ENCODE measurements around the gene HSPB6. TPM values are rescaled to one million over a fixed set of nuclear protein-coding genes. Genes with fewer than 3 reads are reported as not detected.

The HSPB6 gene
- total and polyA plus RNA-seq, 2 of the 8 experiments (the other 6 are each of a cell fraction or from before 2014, with no cell fraction given), result 0.91 TPM; not detected in 1

GRCh38 chr19:35792888-35793287 lies 36.1 kb upstream of the HSPB6 start:
- 88% methylated on average over 8 of the region's 8 CpGs; no CpG with 5 or more reads in 1 of the 2 experiments for WGBS, 2 experiments (ENCODE audit: extremely low coverage in 1 of 2, insufficient coverage in 1 of 2, insufficient read length in 1 of 2, insufficient replicate concordance in 2 of 2, low coverage in 1 of 2, low lambda C conversion rate in 2 of 2, missing lambda C conversion rate in 1 of 2)
- Histone ChIP-seq H3K27ac (ENCODE audit: low read depth, low read length) (no peak overlapping the region), H3K4me3 (ENCODE audit: extremely low read depth in 1 of 4, insufficient read depth in 2 of 4, low read depth in 3 of 4, low read length in 4 of 4) (no peak overlapping the region), H3K23me2 (ENCODE audit: low read depth, low read length) (peaks cover 11% of the 10 kb centered on the region; the same call in 1 of the 2 replicates), H4K91ac (replicated peaks; ENCODE audit: insufficient read length, low read length) (no peak overlapping the region), H2BK15ac (ENCODE audit: low read length) (no peak overlapping the region), H3K56ac (replicated peaks; ENCODE audit: insufficient read length, low read depth, low read length) (no peak overlapping the region), H3K4me2 (ENCODE audit: insufficient read depth in 1 of 2, low read depth in 2 of 2, low read length in 2 of 2) (no peak overlapping the region), H3K4ac (replicated peaks; ENCODE audit: insufficient read length, low read depth, low read length) (no peak overlapping the region), H3K9me3 (ENCODE audit: insufficient read depth in 2 of 2, low read depth in 1 of 2, low read length in 1 of 2) (no peaks in the 10 kb centered on the region), H2BK12ac (ENCODE audit: low read depth, low read length) (no peak overlapping the region), H3K14ac (ENCODE audit: insufficient read length) (no peak overlapping the region), H3K79me2 (ENCODE audit: control insufficient read depth in 1 of 2, insufficient read depth in 2 of 2, low read length in 2 of 2) (no peaks in the 10 kb centered on the region), H2BK20ac (ENCODE audit: low read length) (no peak overlapping the region), H3K4me1 (replicated peaks in 1 of 4; ENCODE audit: control insufficient read depth in 3 of 4, insufficient read depth in 4 of 4, low read length in 3 of 4) (peaks cover 0 to 13% (median 4%) of the 10 kb centered on the region in 4 experiments; a peak in 5 of 7 replicates), H4K20me1 (replicated peaks in 1 of 2; ENCODE audit: control insufficient read depth in 1 of 2, insufficient read depth in 2 of 2, low read length in 2 of 2) (peaks cover 2 to 3% of the 10 kb centered on the region in 2 experiments), H3K9ac (replicated peaks in 1 of 4; ENCODE audit: extremely low read depth in 1 of 4, low read depth in 3 of 4, low read length in 3 of 4) (no peak overlapping the region), H2BK5ac (ENCODE audit: low read depth, low read length) (no peak overlapping the region), H3K23ac (ENCODE audit: insufficient read length) (no peak overlapping the region), H2AFZ (ENCODE audit: low read length) (no peak overlapping the region), H3K79me1 (ENCODE audit: low read depth, low read length) (no peaks in the 10 kb centered on the region), H2AK5ac (ENCODE audit: low read depth, low read length) (no peak overlapping the region), H2BK120ac (replicated peaks; ENCODE audit: low read depth, low read length) (no peak overlapping the region), H4K5ac (ENCODE audit: insufficient read length, low read depth, low read length) (no peak overlapping the region), H3K36me3 (ENCODE audit: control insufficient read depth in 2 of 4, insufficient read depth in 4 of 4, low read length in 3 of 4) (no peaks in the 10 kb centered on the region), H4K8ac (ENCODE audit: extremely low read depth, insufficient read depth, low read length) (no peak overlapping the region), H3K18ac (ENCODE audit: extremely low read depth, low read length) (no peak overlapping the region), H3K27me3 (replicated peaks in 1 of 4; ENCODE audit: control insufficient read depth in 3 of 4, extremely low read depth in 1 of 4, insufficient read depth in 3 of 4, low read length in 3 of 4) (peaks cover 6 to 23% (median 18%) of the 10 kb centered on the region in 4 experiments)
- TF ChIP-seq RXRA (IDR thresholded peaks at IDR 0.05; ENCODE audit: insufficient read depth, low read depth, low read length) (no peak), POLR2A (IDR thresholded peaks at IDR 0.05; ENCODE audit: control extremely low read depth in 1 of 2, low read depth in 2 of 2, low read length in 2 of 2) (no peak)
- FAIRE-seq, result no peak
- CTCF ChIA-PET (ENCODE audit: partially characterized antibody), result no interaction called here
- POLR2A ChIA-PET (ENCODE audit: partially characterized antibody), result no interaction called here
- no peak for DNase-seq (ENCODE audit: low read depth in 1 of 2, low spot score in 2 of 2)

All from H1 (cell line).